Panc1 (cell line): ENCODE results near the gene SPTBN4. TPM values are rescaled to one million over a fixed set of nuclear protein-coding genes. Genes with fewer than 3 reads are reported as not detected.

Source experiments
- ATAC-seq: fragments of 200-7000 bp; cut with Tn5 transposase; 2 replicates; pipeline ENCODE4 v1.9.1; 2020; ENCODE audit warnings: mild to moderate bottlenecking, moderate library complexity
- BruUV-seq: library from RNA; stranded (reverse); fragments of 400-500 nt; replicated peaks from 2 replicates; lab custom pipeline; 2021; lab: Mats Ljungman, UMichigan
- CTCF ChIA-PET: fragments of 300-600 bp; sonication (Branson Sonifier 250); formaldehyde crosslinking; loops from one replicate; lab custom pipeline; 2022; ENCODE audit warnings: antibody characterized with exemption; lab: Charles Lee
- POLR2A ChIA-PET: fragments of 300-600 bp; sonication (Branson Sonifier 250); formaldehyde crosslinking; loops from one replicate; lab custom pipeline; 2022; ENCODE audit warnings: antibody characterized with exemption; lab: Charles Lee
- DNase-seq: peaks from one replicate; pipeline ENCODE4 v3.0.0-alpha.2; 2010; ENCODE audit warnings: low read depth, low spot score
- H3K27ac ChIP-seq: 2 replicates; pipeline ENCODE4 v1.5.1; 2011; ENCODE audit warnings: mild to moderate bottlenecking, low read length, inconsistent platforms
- H3K27me3 ChIP-seq: fragments of 200-500 bp; sonication (Bioruptor generic); 2 replicates; pipeline ENCODE4 v1.6.0; 2014; ENCODE audit warnings: low read length, inconsistent platforms; ENCODE audit not compliant: control insufficient read depth, insufficient read depth
- H3K36me3 ChIP-seq: fragments of 200-500 bp; sonication (Bioruptor generic); 2 replicates; pipeline ENCODE4 v1.5.1; 2014; ENCODE audit warnings: inconsistent platforms, mild to moderate bottlenecking, low read length, moderate library complexity; ENCODE audit not compliant: control insufficient read depth, insufficient read depth
- H3K4me1 ChIP-seq: 2 replicates; pipeline ENCODE4 v1.5.1; 2011; ENCODE audit warnings: inconsistent platforms, mild to moderate bottlenecking, low read length, moderate library complexity; ENCODE audit not compliant: control insufficient read depth, insufficient read depth
- H3K4me3 ChIP-seq, 2 experiments: 2 replicates each; pipeline ENCODE4 v1.5.1; 2011 to 2012; ENCODE audit warnings: low read depth in 2 of 2, low read length in 2 of 2, mild to moderate bottlenecking in 2 of 2, inconsistent platforms in 1 of 2, moderate library complexity in 1 of 2
- H3K9me3 ChIP-seq: fragments of 200-500 bp; sonication (Bioruptor generic); 2 replicates; pipeline ENCODE4 v1.5.1; 2014; ENCODE audit warnings: low read depth, mild to moderate bottlenecking, inconsistent platforms, low read length, moderate library complexity; ENCODE audit not compliant: control insufficient read depth, insufficient read depth
- CTCF ChIP-seq: fragments of 450-650 bp; IDR thresholded peaks from 2 replicates; pipeline ENCODE4 v1.5.1; 2017; ENCODE audit warnings: mild to moderate bottlenecking
- POLR2AphosphoS5 ChIP-seq: IDR thresholded peaks from 2 replicates; pipeline ENCODE4 v1.6.1; 2012; ENCODE audit warnings: mild to moderate bottlenecking, low read depth, low read length, moderate library complexity
- REST ChIP-seq, 2 experiments: IDR thresholded peaks; 2 replicates each; pipeline ENCODE4 v1.6.1; 2011 to 2012; ENCODE audit warnings: low read depth in 2 of 2, control low read depth in 1 of 2, low read length in 1 of 2, mild to moderate bottlenecking in 1 of 2, moderate library complexity in 1 of 2; ENCODE audit not compliant: insufficient read depth in 1 of 2
- SIN3A ChIP-seq: IDR thresholded peaks from 2 replicates; pipeline ENCODE4 v1.6.1; 2012; ENCODE audit warnings: low read depth, mild to moderate bottlenecking, low read length, moderate library complexity, borderline replicate concordance; ENCODE audit not compliant: insufficient read depth
- TCF7L2 ChIP-seq: IDR thresholded peaks from 2 replicates; pipeline ENCODE4 v1.6.1; 2011; ENCODE audit warnings: mild to moderate bottlenecking, low read depth, low read length, inconsistent platforms
- in situ Hi-C: cut with HindIII; loops from 2 replicates; pipeline ENCODE4 v1.10.0; 2016; ENCODE audit warnings: low sequenced_read_pairs, low pct_unique_long_range_greater_than_20kb
- intact Hi-C: fragments of 100-400 bp; cut with micrococcal nuclease; formaldehyde crosslinking; loops from one replicate; pipeline ENCODE4 v1.10.0; 2022; ENCODE audit not compliant: unreplicated experiment
- total RNA-seq: library from RNA; stranded (reverse); gene quantifications from one replicate; pipeline ENCODE4 v1.2.1, GENCODE V29; 2021; ENCODE audit not compliant: unreplicated experiment

SPTBN4 gene
- total RNA-seq, 1 experiment from 2014 or later: 1.2 TPM

- Histone ChIP-seq H3K4me1 (no peaks in the 10 kb centered on the region), H3K27ac (no peak overlapping the region), H3K4me3 (no peak overlapping the region), H3K36me3 (no peaks in the 10 kb centered on the region), H3K27me3 (no peaks in the 10 kb centered on the region), H3K9me3 (no peaks in the 10 kb centered on the region)
- intact Hi-C loops (no loop called here), in situ Hi-C loops (no loop called here)
- ATAC-seq: no peak
- BruUV-seq: no TSS peak
- TF ChIP-seq SIN3A (no peak), POLR2AphosphoS5 (no peak), TCF7L2 (no peak), CTCF (no peak), REST (IDR thresholded peaks at IDR 0.05; ENCODE audit: insufficient read depth in 1 of 2, low read depth in 2 of 2, low read length in 1 of 2) (no peak)
- CTCF ChIA-PET: no interaction called here
- POLR2A ChIA-PET: no interaction called here
- DNase-seq: no peak
These were observed 155.9 kb downstream of the SPTBN4 start for GRCh38 chr19:40622773-40623075.

- POLR2A ChIA-PET: no interaction called here
These were observed 156.8 kb downstream of the SPTBN4 start for GRCh38 chr19:40623403-40624251.

More at GRCh38 chr19:40623403-40624251, 156.8 kb downstream of the SPTBN4 start:
- BruUV-seq: no TSS peak
- no peaks in the 10 kb centered on the region for H3K27me3 ChIP-seq
- H3K4me3 ChIP-seq: no peak overlapping the region
- no peaks in the 10 kb centered on the region for H3K9me3 ChIP-seq
- no peaks in the 10 kb centered on the region for H3K4me1 ChIP-seq
- ATAC-seq: peak; percentile 95
- in situ Hi-C loops (no loop called here), intact Hi-C loops (no loop called here)
- no peak for DNase-seq
- H3K36me3 ChIP-seq: no peaks in the 10 kb centered on the region
- TF ChIP-seq CTCF (no peak), REST (IDR thresholded peaks at IDR 0.05; ENCODE audit: insufficient read depth in 1 of 2, low read depth in 2 of 2, low read length in 1 of 2) (no peak), SIN3A (no peak), POLR2AphosphoS5 (no peak), TCF7L2 (no peak)
- CTCF ChIA-PET: interaction anchor here (0.7 kb wide), 1 partner anchor 133 kb away, joined by 3 read pairs; no protein-coding TSS in a partner anchor
- no peak overlapping the region for H3K27ac ChIP-seq
